Ishikawa (cell line): ENCODE results near the gene GABRG3.

Experiments
- CEBPB ChIP-seq: IDR thresholded peaks from 2 replicates; pipeline ENCODE4 v1.6.1; 2012
- CREB1 ChIP-seq: IDR thresholded peaks from 2 replicates; pipeline ENCODE4 v1.6.1; 2012; ENCODE audit warnings: low read depth
- EGR1 ChIP-seq: IDR thresholded peaks from 2 replicates; pipeline ENCODE4 v1.6.1; 2012
- EP300 ChIP-seq: IDR thresholded peaks from 2 replicates; pipeline ENCODE4 v1.6.1; 2012; ENCODE audit warnings: borderline replicate concordance
- FOXM1 ChIP-seq: IDR thresholded peaks from 2 replicates; pipeline ENCODE4 v1.6.1; 2012; ENCODE audit warnings: low read depth, borderline replicate concordance
- NFIC ChIP-seq: IDR thresholded peaks from 2 replicates; pipeline ENCODE4 v1.6.1; 2012
- RAD21 ChIP-seq: IDR thresholded peaks from 2 replicates; pipeline ENCODE4 v1.6.1; 2012; ENCODE audit warnings: low read depth
- TAF1 ChIP-seq: IDR thresholded peaks from 2 replicates; pipeline ENCODE4 v1.6.1; 2012; ENCODE audit warnings: low read depth, mild to moderate bottlenecking
- TCF12 ChIP-seq: IDR thresholded peaks from 2 replicates; pipeline ENCODE4 v1.6.1; 2012; ENCODE audit warnings: low read depth
- TEAD4 ChIP-seq: IDR thresholded peaks from 2 replicates; pipeline ENCODE4 v1.6.1; 2012
- YY1 ChIP-seq: IDR thresholded peaks from 2 replicates; pipeline ENCODE4 v1.6.1; 2012; ENCODE audit warnings: low read depth
- ZBTB7A ChIP-seq: IDR thresholded peaks from 2 replicates; pipeline ENCODE4 v1.6.1; 2012; ENCODE audit warnings: low read depth
- TF ChIP-seq, protein P1 (sequence below): IDR thresholded peaks from 2 replicates; pipeline ENCODE4 v1.6.1; 2012
- TF ChIP-seq, protein P2 (sequence below): IDR thresholded peaks from 2 replicates; pipeline ENCODE4 v1.6.1; 2012
- TF ChIP-seq, protein P3 (sequence below): IDR thresholded peaks from 2 replicates; pipeline ENCODE4 v1.6.1; 2012; ENCODE audit warnings: low read depth, mild to moderate bottlenecking

Gene GABRG3

DNA sequence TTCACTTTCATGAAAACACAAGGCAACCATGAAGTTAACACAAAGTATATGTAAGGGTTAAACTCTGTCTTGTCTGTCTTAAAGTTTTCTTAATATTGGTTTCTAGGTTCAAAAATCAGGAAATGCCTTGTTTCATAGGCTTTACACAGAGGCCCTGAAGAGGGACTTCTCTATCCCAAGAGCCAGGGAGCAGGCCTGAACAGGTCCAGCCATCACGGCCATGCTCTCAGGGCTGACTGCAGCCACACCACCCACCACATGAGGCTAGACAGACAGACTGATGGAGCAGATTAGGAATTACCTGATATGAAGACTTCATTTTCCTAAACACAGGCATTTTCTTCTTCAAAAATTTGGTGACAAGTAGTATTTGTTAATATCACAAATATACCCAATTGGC is 502.9 kb downstream of the GABRG3 start:
- TF ChIP-seq RAD21 (no peak), TAF1 (no peak), TEAD4 (no peak), ZBTB7A (no peak), EGR1 (no peak), FOXM1 (no peak), EP300 (no peak), CEBPB (no peak), CREB1 (no peak), NFIC (no peak), YY1 (no peak), TCF12 (no peak)
- TF ChIP-seq, protein P1, sequence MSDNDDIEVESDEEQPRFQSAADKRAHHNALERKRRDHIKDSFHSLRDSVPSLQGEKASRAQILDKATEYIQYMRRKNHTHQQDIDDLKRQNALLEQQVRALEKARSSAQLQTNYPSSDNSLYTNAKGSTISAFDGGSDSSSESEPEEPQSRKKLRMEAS = no peak
- TF ChIP-seq, protein P2, sequence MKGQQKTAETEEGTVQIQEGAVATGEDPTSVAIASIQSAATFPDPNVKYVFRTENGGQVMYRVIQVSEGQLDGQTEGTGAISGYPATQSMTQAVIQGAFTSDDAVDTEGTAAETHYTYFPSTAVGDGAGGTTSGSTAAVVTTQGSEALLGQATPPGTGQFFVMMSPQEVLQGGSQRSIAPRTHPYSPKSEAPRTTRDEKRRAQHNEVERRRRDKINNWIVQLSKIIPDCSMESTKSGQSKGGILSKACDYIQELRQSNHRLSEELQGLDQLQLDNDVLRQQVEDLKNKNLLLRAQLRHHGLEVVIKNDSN = no peak
- TF ChIP-seq, protein P3, sequence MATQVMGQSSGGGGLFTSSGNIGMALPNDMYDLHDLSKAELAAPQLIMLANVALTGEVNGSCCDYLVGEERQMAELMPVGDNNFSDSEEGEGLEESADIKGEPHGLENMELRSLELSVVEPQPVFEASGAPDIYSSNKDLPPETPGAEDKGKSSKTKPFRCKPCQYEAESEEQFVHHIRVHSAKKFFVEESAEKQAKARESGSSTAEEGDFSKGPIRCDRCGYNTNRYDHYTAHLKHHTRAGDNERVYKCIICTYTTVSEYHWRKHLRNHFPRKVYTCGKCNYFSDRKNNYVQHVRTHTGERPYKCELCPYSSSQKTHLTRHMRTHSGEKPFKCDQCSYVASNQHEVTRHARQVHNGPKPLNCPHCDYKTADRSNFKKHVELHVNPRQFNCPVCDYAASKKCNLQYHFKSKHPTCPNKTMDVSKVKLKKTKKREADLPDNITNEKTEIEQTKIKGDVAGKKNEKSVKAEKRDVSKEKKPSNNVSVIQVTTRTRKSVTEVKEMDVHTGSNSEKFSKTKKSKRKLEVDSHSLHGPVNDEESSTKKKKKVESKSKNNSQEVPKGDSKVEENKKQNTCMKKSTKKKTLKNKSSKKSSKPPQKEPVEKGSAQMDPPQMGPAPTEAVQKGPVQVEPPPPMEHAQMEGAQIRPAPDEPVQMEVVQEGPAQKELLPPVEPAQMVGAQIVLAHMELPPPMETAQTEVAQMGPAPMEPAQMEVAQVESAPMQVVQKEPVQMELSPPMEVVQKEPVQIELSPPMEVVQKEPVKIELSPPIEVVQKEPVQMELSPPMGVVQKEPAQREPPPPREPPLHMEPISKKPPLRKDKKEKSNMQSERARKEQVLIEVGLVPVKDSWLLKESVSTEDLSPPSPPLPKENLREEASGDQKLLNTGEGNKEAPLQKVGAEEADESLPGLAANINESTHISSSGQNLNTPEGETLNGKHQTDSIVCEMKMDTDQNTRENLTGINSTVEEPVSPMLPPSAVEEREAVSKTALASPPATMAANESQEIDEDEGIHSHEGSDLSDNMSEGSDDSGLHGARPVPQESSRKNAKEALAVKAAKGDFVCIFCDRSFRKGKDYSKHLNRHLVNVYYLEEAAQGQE = no peak

DNA sequence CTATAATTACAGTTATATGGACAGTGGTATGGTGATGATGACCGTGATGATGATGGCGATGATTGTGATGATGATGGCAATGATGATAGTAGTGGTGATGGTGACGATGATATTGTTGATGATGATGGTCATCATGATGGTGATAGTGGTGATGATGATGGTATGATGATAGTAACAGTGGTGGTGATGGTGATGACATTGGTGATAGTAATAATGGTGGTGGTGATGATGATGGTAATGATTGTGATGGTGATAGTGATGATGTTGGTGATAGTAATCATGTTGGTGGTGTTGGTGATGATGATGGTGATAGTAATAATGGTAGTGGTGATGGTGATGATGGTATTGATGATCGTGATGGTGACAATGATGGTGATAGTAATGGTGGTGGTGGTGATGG is 504.4 kb downstream of the GABRG3 start:
- TF ChIP-seq FOXM1 (no peak), TAF1 (no peak), RAD21 (no peak), CEBPB (no peak), CREB1 (no peak), TCF12 (no peak), ZBTB7A (no peak), NFIC (no peak), EGR1 (no peak), YY1 (no peak), TEAD4 (no peak), EP300 (no peak)
- TF ChIP-seq, protein P2 = no peak
- TF ChIP-seq, protein P3 = no peak
- TF ChIP-seq, protein P1 = no peak

DNA sequence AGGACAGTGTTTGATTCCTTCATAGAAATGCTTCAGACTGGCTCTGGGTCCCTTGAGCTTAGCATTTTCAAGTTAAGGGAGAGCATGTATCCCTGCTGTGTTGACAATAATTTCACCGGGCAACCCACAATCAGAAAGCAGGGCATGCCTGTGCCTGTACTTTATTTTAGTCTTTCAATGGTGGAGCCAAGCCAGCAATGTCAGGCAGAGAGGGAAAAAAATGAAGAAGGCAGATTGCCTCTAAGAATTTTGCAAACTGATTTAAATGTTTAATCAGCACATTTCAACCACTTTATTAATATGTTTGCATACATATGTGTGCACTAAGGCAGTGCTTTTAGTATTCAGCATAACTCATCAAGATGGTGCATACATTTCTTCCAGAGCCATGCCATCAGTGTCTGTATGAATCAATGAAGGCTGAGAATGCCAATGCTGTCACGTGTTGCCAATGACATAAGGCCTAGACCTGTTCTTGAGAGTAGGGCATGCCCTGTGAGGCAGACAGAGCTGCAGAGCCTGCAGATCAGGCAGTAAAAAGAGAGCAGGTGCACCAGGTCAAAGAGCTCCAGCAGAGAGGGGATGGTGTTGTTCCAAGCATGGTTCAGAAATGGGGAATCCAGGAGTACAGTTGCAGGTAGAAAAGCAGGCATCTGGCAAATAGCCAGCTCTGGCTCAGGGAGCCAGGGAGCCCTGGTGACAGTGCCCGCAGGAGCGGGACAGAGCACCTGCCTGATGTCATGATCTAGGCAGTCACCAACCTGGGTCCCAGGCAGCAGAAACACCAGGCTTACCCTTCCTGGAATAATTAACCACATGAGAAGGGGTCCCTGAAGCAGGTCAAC is 508.5 kb downstream of the GABRG3 start:
- no peak for TF ChIP-seq RAD21
- no peak for TF ChIP-seq EP300
- no peak for TF ChIP-seq EGR1
- TF ChIP-seq, protein P2 = no peak
- TF ChIP-seq CREB1 = no peak
- TF ChIP-seq TEAD4 = no peak
- TF ChIP-seq FOXM1 = no peak
- TF ChIP-seq NFIC = no peak
- TF ChIP-seq, protein P1 = no peak
- TF ChIP-seq, protein P3 = no peak
- TF ChIP-seq YY1 = no peak
